ENCODE data around the gene IGSF6. TPM values are rescaled to one million over a fixed set of nuclear protein-coding genes. Genes with fewer than 3 reads are reported as not detected.

Gene IGSF6
- total and polyA plus RNA-seq, 9 of the 15 experiments (the other 6 are each of a cell fraction or from before 2014, with no cell fraction given) = 0.07 TPM; not detected in 8

- BruUV-seq (replicated peaks) = no TSS peak
- in situ Hi-C loops (cut with MboI) = no loop called here
- H3K4me3 ChIP-seq = no peak overlapping the region
- no peak overlapping the region for H3K4me2 ChIP-seq (ENCODE audit: insufficient read depth, low read length)
- no peak for ATAC-seq
- no peaks in the 10 kb centered on the region for H3K79me2 ChIP-seq (ENCODE audit: control insufficient read depth, insufficient read depth, low read length)
- H3K9me3 ChIP-seq (replicated peaks; ENCODE audit: control insufficient read depth, insufficient read depth, low read depth, low read length) = no peaks in the 10 kb centered on the region
- TF ChIP-seq TAF1 (IDR thresholded peaks at IDR 0.05; ENCODE audit: control insufficient read depth, extremely low read depth, insufficient read depth, low read length, severe bottlenecking) (no peak), MYC (IDR thresholded peaks at IDR 0.05; ENCODE audit: low read depth, low read length) (no peak), MYC (CRISPR knock-in tag; IDR thresholded peaks at IDR 0.05; ENCODE audit: borderline replicate concordance, low read depth) (no peak), CC2D1A (IDR thresholded peaks at IDR 0.05) (no peak), SAFB2 (IDR thresholded peaks at IDR 0.05; ENCODE audit: borderline replicate concordance, low read depth, low read length, severe bottlenecking) (no peak), TEAD1 (CRISPR knock-in tag; IDR thresholded peaks at IDR 0.05) (no peak), TCF7L2 (IDR thresholded peaks at IDR 0.05; ENCODE audit: low read depth, low read length) (no peak), NR0B1 (IDR thresholded peaks at IDR 0.05; ENCODE audit: partially characterized antibody) (no peak), NR2C2 (CRISPR knock-in tag; IDR thresholded peaks at IDR 0.05) (no peak), NR2C2 (tag; IDR thresholded peaks at IDR 0.05) (no peak), ZNF445 (CRISPR knock-in tag; IDR thresholded peaks at IDR 0.05; ENCODE audit: low read depth) (no peak), RNF2 (IDR thresholded peaks at IDR 0.05) (no peak), E4F1 (CRISPR knock-in tag; IDR thresholded peaks at IDR 0.05; ENCODE audit: borderline replicate concordance) (no peak), SNRNP70 (optimal IDR thresholded peaks at IDR 0.05; ENCODE audit: low read depth, low read length) (no peak), ZC3H11A (IDR thresholded peaks at IDR 0.05; ENCODE audit: low read depth, low read length) (no peak), HDAC8 (tag; IDR thresholded peaks at IDR 0.05) (no peak), TAL1 (IDR thresholded peaks at IDR 0.05) (no peak)
- intact Hi-C loops (cut with micrococcal nuclease) = no loop called here
- no peak for DNase-seq (ENCODE audit: extremely low read depth in 1 of 4, low spot score in 3 of 4)
- H3K36me3 ChIP-seq (ENCODE audit: control insufficient read depth, insufficient read depth, low read length) = no peaks in the 10 kb centered on the region
- H3K27me3 ChIP-seq (ENCODE audit: control insufficient read depth in 2 of 2, insufficient read depth in 2 of 2, low read length in 2 of 2) = peaks cover 8 to 21% of the 10 kb centered on the region in 2 experiments; a peak in 4 of 5 replicates
- no peak overlapping the region for H2AFZ ChIP-seq (ENCODE audit: low read depth, low read length)
- WGBS (ENCODE audit: insufficient coverage, low coverage, missing lambda C conversion rate) = 0% methylated on average over 3 of the region's 3 CpGs
- no peak overlapping the region for H3K9ac ChIP-seq (ENCODE audit: insufficient read depth in 1 of 2, low read depth in 2 of 2, low read length in 2 of 2)
- POLR2A ChIA-PET = interaction anchor here (0.6 kb wide), 1 partner anchor 21 kb away, joined by 3 read pairs; no protein-coding TSS in a partner anchor
- CTCF ChIA-PET (ENCODE audit: low intra/inter-chr PET ratio) = no interaction called here
- H3K4me1 ChIP-seq (replicated peaks in 1 of 2; ENCODE audit: control insufficient read depth in 2 of 2, insufficient read depth in 2 of 2, low read length in 2 of 2) = peaks cover 0 to 8% of the 10 kb centered on the region in 2 experiments; a peak in 3 of 5 replicates
- no peaks in the 10 kb centered on the region for H3K9me1 ChIP-seq (ENCODE audit: control insufficient read depth, insufficient read depth, low read length)
- H3K27ac ChIP-seq (ENCODE audit: extremely low read depth, low read depth, low read length) = no peak overlapping the region
- FAIRE-seq = no peak
- no peaks in the 10 kb centered on the region for H4K20me1 ChIP-seq (replicated peaks; ENCODE audit: control insufficient read depth, insufficient read depth, low read length)
These were observed 14.4 kb upstream of the IGSF6 start for GRCh38 chr16:21666772-21667171.
